GM21825 (cell line): Measurements from ENCODE around the gene NTRK3.
"Not testable (repeated sequence)": the region's sequence is repeated elsewhere in the genome, so short reads cannot be mapped to it uniquely, and the experiment has no call there.

Experiments
- ATAC-seq: cut with Tn5 transposase; IDR thresholded peaks from one replicate; pipeline ENCODE4 v1.9.1; 2021; ENCODE audit warnings: mild to moderate bottlenecking, moderate library complexity; ENCODE audit not compliant: unreplicated experiment

Gene NTRK3

GRCh38 chr15:88042047-88042446 lies 214.5 kb downstream of the NTRK3 start:
- ATAC-seq = no peak

- ATAC-seq = no peak
Measured at GRCh38 chr15:88040516-88040915, 216.0 kb downstream of the NTRK3 start.

DNA sequence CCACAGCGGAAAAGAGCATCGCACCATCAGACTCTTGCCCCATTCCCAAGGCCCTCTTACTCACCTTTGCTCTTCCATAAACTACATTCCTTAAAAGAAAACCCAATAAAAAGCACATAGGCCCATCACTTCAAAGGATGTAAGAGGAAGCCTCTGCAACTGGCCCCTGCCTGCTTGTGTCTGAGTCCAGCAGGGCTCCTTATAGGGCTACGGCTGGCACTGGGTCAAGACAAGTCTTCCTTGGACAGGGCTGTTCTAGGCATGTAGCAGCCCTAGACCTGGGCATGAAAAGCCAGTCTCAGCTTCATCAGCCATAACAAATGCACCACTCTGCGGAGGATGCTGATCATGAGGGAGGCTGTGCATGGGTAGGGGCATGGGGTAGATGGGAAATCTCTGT lies 218.3 kb downstream of the NTRK3 start:
- ATAC-seq = no peak

GRCh38 chr15:88036154-88036839 lies 220.2 kb downstream of the NTRK3 start:
- no peak for ATAC-seq

DNA sequence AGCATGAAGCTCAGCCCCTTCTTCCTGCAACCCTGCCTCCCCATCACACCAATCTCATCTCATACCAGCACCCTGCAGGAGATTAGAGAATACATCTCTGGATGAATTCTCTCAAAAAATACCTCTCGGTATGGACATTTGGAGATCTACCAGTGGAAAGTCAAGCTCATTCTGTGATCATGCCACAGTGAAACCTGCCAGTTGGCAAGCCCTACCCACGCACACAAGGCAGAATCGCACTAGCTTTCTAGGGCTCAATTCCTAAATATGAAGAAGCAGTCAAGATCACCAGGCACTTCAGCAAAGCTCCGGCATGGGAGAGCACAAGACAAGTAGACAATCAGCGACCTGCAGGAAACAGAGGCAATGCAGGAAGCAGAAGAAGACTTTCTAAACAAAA lies 221.2 kb downstream of the NTRK3 start:
- no peak for ATAC-seq

- ATAC-seq = not testable (repeated sequence)
Measured at GRCh38 chr15:88033421-88033820, 223.1 kb downstream of the NTRK3 start.

GRCh38 chr15:88032787-88033186 lies 223.8 kb downstream of the NTRK3 start:
- ATAC-seq = no peak

- ATAC-seq = no peak
Measured at GRCh38 chr15:88031461-88031860, 225.1 kb downstream of the NTRK3 start.

- ATAC-seq = no peak
Measured at GRCh38 chr15:88029696-88030095, 226.8 kb downstream of the NTRK3 start.

DNA sequence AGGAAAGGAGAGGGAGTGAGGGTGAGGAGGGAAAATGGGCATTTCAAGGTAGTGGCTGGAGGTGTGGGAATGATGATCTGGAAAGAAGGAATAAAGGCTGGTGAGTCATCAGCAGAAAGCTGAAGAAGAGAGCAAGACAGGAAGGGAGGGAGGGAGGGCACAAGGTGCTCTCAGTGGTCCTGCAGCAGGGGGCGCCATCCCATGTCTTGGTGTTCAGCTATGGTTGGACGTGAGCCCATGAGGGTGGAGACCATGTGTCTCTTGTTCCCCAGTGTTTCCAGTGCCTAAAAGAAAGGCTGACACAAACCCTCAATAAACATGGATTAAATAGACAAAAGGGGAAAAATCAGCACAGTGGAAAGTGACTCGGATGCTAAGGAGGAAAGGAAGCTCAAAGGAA lies 228.5 kb downstream of the NTRK3 start:
- ATAC-seq = no peak

DNA sequence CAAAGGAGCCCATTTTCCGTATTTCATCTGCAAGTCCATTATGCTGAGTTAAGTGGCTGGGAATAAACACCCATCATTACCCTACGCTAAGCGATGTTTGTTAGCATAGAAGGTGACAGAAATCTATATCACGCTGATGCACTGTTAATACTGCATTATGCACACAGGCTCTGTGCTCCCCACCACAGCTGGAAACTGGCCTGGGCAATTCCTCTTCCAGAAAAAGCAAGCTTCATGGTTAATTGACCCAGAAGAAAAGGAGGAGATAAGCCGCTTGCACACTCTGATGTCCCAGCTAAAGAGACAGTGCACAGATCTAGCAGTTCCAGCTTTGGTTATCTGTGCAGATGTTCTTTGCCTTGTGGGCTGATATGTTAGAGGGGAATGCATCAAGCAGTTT lies 232.6 kb downstream of the NTRK3 start:
- ATAC-seq = no peak

GRCh38 chr15:88022716-88023115 lies 233.8 kb downstream of the NTRK3 start:
- no peak for ATAC-seq

DNA sequence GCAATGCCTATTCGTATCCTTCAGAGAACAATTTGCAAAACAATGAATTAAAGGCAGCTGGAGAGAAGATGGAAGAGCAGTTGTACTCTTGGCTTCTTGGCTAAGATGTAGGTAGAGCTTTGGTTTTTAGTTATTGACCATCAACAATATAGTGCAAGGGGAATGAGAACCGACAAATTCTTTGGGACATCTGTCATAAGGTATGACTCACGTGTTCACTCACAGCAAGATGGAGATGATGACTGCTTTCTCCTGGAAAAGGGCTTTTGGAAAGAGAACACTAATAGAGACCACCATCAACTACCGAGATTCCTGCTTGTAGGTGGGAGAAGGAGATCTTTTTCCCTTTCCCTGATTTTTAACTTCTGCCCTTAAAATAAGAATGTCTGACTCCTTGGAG lies 234.9 kb downstream of the NTRK3 start:
- ATAC-seq = no peak

- no peak for ATAC-seq
Measured at GRCh38 chr15:88020806-88021205, 235.7 kb downstream of the NTRK3 start.

DNA sequence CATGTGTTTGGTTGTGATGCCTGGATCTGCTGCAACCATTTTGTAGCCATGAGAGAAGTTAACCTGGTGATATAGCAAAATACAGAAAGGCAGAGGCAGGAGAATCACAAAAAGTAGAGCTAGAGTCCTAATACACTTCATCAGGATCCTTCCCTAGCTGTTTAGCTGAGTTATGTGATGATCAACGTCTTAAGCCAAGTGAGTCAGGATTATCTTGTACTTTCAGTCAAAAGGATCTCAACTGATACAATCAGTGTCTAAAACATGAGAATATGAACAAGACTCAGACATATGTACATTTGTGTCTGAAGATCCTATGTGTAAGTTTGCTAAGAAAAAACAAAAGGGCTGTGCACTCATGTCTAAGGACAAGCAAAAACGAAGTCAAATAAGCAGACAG lies 236.9 kb downstream of the NTRK3 start:
- no peak for ATAC-seq

DNA sequence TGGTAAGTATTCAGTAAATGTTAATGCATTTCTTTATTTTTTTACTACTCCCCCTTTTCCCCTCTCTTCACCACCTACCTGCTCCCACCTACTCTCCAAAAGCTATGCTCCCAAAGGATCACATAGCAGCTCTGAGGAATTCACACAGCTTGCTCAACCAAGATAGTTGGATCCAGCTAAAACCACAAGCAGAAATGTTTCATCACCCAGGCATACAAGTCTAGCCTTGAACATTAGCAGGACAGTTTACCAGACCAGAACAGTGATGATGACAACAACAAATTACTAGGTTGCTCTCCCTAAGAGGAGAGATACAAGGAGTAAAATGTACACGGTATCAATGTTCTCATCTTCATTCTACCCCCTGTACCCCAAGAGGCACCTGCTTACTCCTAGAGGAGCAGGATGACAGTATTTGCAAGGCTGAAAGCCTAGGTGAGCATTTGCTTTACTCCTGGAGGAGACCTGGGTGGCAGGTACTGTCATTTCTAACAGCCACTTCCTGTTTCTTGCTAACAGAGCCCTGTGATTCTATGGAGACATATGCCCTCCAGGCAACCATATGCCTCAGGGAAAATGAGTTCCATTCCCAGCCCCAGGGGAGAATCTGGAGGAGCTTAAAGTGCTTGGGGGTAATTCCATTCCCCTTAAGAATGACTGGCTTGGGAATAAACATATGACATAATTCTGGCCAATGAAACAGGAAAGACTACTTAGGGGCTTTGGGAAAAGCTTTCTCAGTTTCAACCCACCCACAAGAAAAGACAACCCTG lies 237.5 kb downstream of the NTRK3 start:
- ATAC-seq = no peak

- ATAC-seq = no peak
Measured at GRCh38 chr15:88017753-88018152, 238.8 kb downstream of the NTRK3 start.

DNA sequence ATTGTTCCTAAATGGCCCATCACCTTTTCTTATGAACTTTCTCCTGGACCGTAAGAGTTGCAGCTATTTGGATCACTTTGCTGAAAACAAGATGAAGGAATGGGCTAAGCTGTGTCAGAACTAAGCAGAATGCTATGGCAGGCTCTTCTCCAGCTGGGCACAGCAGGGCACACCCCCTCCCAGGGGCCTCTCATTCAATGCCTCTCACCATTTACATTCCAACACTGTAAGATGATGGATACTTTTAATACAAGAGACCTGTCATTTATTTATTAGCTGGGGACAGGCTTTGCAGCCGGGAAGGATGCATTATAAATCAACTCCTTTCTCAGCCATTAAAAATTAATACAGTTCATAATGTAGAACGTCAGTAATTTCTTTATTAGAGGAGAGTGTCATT lies 240.1 kb downstream of the NTRK3 start:
- ATAC-seq = no peak

DNA sequence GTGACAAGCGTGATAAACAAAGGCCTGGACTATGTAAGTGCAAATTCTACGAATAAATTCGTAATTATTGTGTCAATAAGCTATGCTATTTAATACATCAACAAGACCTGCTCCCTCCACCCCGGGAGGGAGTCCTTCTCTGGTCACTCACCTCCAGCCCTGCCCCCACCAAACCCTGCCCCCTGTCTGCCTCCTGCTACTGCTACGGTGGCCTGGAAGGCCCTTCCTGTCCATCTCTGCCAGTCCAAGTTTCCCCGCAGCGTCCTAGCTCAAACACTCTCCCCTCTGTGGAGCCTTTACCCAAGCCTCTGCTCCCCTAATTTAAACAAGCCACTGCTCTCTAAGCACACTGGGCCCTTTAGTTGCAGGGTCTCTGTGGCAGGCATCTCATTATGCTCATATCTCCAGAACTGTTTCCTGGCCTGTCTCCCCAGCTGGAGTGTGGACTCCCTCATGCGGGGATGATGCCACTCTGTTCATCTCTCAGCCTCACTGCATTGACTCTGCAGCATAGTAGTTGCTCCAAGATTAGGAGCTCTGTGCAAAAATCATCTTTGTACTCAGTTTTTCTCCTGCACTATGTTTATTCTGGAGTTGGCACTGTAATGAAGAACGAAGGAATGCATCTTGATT lies 241.2 kb downstream of the NTRK3 start:
- ATAC-seq = no peak

DNA sequence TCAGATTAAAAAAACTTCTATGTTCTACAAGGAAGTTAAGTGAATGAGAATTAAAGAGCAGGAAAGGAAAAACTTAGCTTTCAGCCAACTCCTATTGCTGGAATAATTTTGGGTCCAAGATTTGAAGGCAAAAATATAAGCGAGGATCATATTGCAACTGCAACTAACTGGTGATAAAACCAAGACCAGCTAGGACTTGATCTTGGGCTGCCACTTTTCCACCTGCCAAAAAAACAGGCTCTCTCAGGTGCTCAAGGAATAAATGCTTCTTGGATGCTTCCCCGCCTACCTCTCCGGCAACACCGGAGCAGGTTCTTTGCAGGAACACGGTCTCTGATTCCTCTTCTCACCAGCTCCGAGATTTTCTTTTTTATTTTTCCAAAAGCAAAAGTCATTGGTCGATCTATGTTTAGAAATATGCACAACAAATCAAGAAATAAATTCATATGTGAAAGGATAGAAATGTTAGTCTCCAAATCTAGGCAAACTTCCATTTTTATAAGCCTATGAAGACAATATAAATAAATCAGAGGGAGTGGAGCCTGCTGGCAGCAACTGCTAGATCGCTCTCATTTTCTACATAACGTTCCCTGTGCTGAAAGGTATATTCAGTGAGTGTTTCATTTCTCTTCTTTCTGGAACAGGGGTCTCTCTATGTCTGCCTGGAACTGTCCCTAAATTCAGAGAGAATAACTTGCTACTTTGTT lies 241.9 kb downstream of the NTRK3 start:
- no peak for ATAC-seq

GRCh38 chr15:88013111-88013510 lies 243.4 kb downstream of the NTRK3 start:
- ATAC-seq = no peak
